H9 (cell line): ENCODE results near the gene CHST8. TPM values are rescaled to one million over a fixed set of nuclear protein-coding genes. Genes with fewer than 3 reads are reported as not detected.
A peak's percentile ranks its signal among the peaks of the same experiment; 100 is the strongest.

ENCODE experiments used
- DNase-seq: peaks from one replicate; pipeline ENCODE4 v3.0.0-alpha.2; 2017
- H2AFZ ChIP-seq: one replicate; pipeline ENCODE4 v1.6.1; 2013; ENCODE audit warnings: mild to moderate bottlenecking, low read length, control low read depth, moderate library complexity
- H2AK5ac ChIP-seq: 2 replicates; pipeline ENCODE4 v1.6.1; 2013; ENCODE audit warnings: low read length, control low read depth, mixed read lengths; ENCODE audit not compliant: insufficient read length
- H2BK120ac ChIP-seq: one replicate; pipeline ENCODE4 v1.6.1; 2013; ENCODE audit warnings: low read depth, mild to moderate bottlenecking, low read length, control low read depth, inconsistent platforms; ENCODE audit not compliant: poor library complexity, severe bottlenecking
- H2BK12ac ChIP-seq: 2 replicates; pipeline ENCODE4 v1.6.1; 2013; ENCODE audit warnings: low read length, control low read depth, mixed read lengths, low read depth; ENCODE audit not compliant: insufficient read length
- H2BK15ac ChIP-seq: 2 replicates; pipeline ENCODE4 v1.6.1; 2013; ENCODE audit warnings: low read depth, low read length, control low read depth
- H2BK20ac ChIP-seq: one replicate; pipeline ENCODE4 v1.6.1; 2013; ENCODE audit warnings: low read depth, mild to moderate bottlenecking, low read length, control low read depth, inconsistent platforms; ENCODE audit not compliant: poor library complexity, severe bottlenecking
- H2BK5ac ChIP-seq: 2 replicates; pipeline ENCODE4 v1.6.1; 2013; ENCODE audit warnings: low read length, control low read depth, mixed read lengths; ENCODE audit not compliant: insufficient read length
- H3K14ac ChIP-seq: 2 replicates; pipeline ENCODE4 v1.6.1; 2013; ENCODE audit warnings: low read length, control low read depth; ENCODE audit not compliant: insufficient read depth
- H3K18ac ChIP-seq: 2 replicates; pipeline ENCODE4 v1.6.1; 2013; ENCODE audit warnings: low read depth, mild to moderate bottlenecking, mixed read lengths, low read length, control low read depth; ENCODE audit not compliant: insufficient read length
- H3K23ac ChIP-seq: 2 replicates; pipeline ENCODE4 v1.6.1; 2013; ENCODE audit warnings: low read length, control low read depth, mixed read lengths, low read depth; ENCODE audit not compliant: insufficient read length
- H3K23me2 ChIP-seq: 2 replicates; pipeline ENCODE4 v1.6.1; 2013; ENCODE audit warnings: low read depth, mild to moderate bottlenecking, mixed read lengths, low read length, control low read depth; ENCODE audit not compliant: insufficient read length, poor library complexity, severe bottlenecking
- H3K27ac ChIP-seq: 2 replicates; pipeline ENCODE4 v1.5.1; 2013; ENCODE audit warnings: low read length, control low read depth, mixed read lengths, low read depth; ENCODE audit not compliant: insufficient read length
- H3K27me3 ChIP-seq: 2 replicates; pipeline ENCODE4 v1.6.1; 2013; ENCODE audit warnings: low read length, control low read depth, inconsistent platforms; ENCODE audit not compliant: insufficient read depth
- H3K4ac ChIP-seq: 2 replicates; pipeline ENCODE4 v1.6.1; 2013; ENCODE audit warnings: low read depth, mild to moderate bottlenecking, control low read depth, inconsistent platforms, low read length, moderate library complexity
- H3K4me1 ChIP-seq: 2 replicates; pipeline ENCODE4 v1.6.1; 2013; ENCODE audit warnings: low read length, control low read depth, inconsistent platforms; ENCODE audit not compliant: insufficient read depth
- H3K4me2 ChIP-seq: 2 replicates; pipeline ENCODE4 v1.6.1; 2013; ENCODE audit warnings: low read length, control low read depth, mixed read lengths; ENCODE audit not compliant: insufficient read length, insufficient read depth
- H3K56ac ChIP-seq: 2 replicates; pipeline ENCODE4 v1.6.1; 2013; ENCODE audit warnings: low read depth, mild to moderate bottlenecking, mixed read lengths, low read length, control low read depth; ENCODE audit not compliant: insufficient read length
- H3K79me1 ChIP-seq: 2 replicates; pipeline ENCODE4 v1.6.1; 2013; ENCODE audit warnings: low read depth, mild to moderate bottlenecking, moderate library complexity, low read length, control low read depth, inconsistent platforms; ENCODE audit not compliant: insufficient read depth, poor library complexity, severe bottlenecking
- H3K79me2 ChIP-seq: 2 replicates; pipeline ENCODE4 v1.6.1; 2013; ENCODE audit warnings: low read length, control low read depth, inconsistent platforms; ENCODE audit not compliant: insufficient read depth
- H3K9ac ChIP-seq: 2 replicates; pipeline ENCODE4 v1.6.1; 2013; ENCODE audit warnings: low read length, control low read depth, mixed read lengths; ENCODE audit not compliant: insufficient read length; ENCODE audit errors: extremely low read depth
- H3K9me3 ChIP-seq: one replicate; pipeline ENCODE4 v1.6.1; 2013; ENCODE audit warnings: low read depth, low read length, inconsistent platforms; ENCODE audit not compliant: control insufficient read depth
- H3T11ph ChIP-seq: one replicate; pipeline ENCODE4 v1.6.1; 2013; ENCODE audit warnings: mild to moderate bottlenecking, low read length, control low read depth, inconsistent platforms
- H4K20me1 ChIP-seq: one replicate; pipeline ENCODE4 v1.6.1; 2013; ENCODE audit not compliant: control insufficient read depth, insufficient read length, insufficient read depth
- H4K5ac ChIP-seq: 2 replicates; pipeline ENCODE4 v1.6.1; 2013; ENCODE audit warnings: low read depth, mild to moderate bottlenecking, mixed read lengths, low read length, control low read depth; ENCODE audit not compliant: insufficient read length
- H4K8ac ChIP-seq: replicated peaks from 2 replicates; pipeline ENCODE4 v1.6.1; 2013; ENCODE audit warnings: low read length, control low read depth, mixed read lengths, low read depth; ENCODE audit not compliant: insufficient read length
- H4K91ac ChIP-seq: 2 replicates; pipeline ENCODE4 v1.6.1; 2013; ENCODE audit warnings: low read depth, mild to moderate bottlenecking, moderate library complexity, mixed read lengths, low read length, control low read depth; ENCODE audit not compliant: insufficient read length
- H3K27ac Mint-ChIP-seq, 3 experiments: 2 replicates in 2 of 3; 3 replicates in 1 of 3; pipeline ENCODE4 v1.8.0; 2020 to 2021; ENCODE audit warnings: mixed read lengths in 3 of 3, mild to moderate bottlenecking in 1 of 3, moderate library complexity in 1 of 3
- H3K27me3 Mint-ChIP-seq: 2 replicates; pipeline ENCODE4 v1.8.0; 2021; ENCODE audit warnings: low read depth, mild to moderate bottlenecking, moderate library complexity, mixed read lengths
- H3K36me3 Mint-ChIP-seq, 3 experiments: 2 replicates in 2 of 3; 3 replicates in 1 of 3; pipeline ENCODE4 v1.8.0; 2020 to 2021; ENCODE audit warnings: low read depth in 3 of 3, mixed read lengths in 3 of 3; ENCODE audit not compliant: insufficient read depth in 1 of 3
- H3K4me1 Mint-ChIP-seq, 2 experiments: 2 replicates each; pipeline ENCODE4 v1.8.0; 2020; ENCODE audit warnings: mixed read lengths in 2 of 2
- H3K4me3 Mint-ChIP-seq, 2 experiments: 2 replicates in 1 of 2; 3 replicates in 1 of 2; pipeline ENCODE4 v1.8.0; 2020 to 2021; ENCODE audit warnings: mild to moderate bottlenecking in 2 of 2, mixed read lengths in 2 of 2, moderate library complexity in 1 of 2
- H3K9me3 Mint-ChIP-seq, 2 experiments: 2 replicates in 1 of 2; 3 replicates in 1 of 2; pipeline ENCODE4 v1.8.0; 2020; ENCODE audit warnings: mild to moderate bottlenecking in 2 of 2, mixed read lengths in 2 of 2, moderate library complexity in 1 of 2
- WGBS: extraction: QIAGEN DNeasy Blood & Tissue Kit; methylation state at CpG from one replicate; pipeline ENCODE4 v1.1.7; 2013; ENCODE audit warnings: missing lambda C conversion rate, low lambda C conversion rate, mixed read lengths; ENCODE audit not compliant: insufficient read length; ENCODE audit errors: extremely low coverage; 5-methylcytosine and 5-hydroxymethylcytosine counted together
- total RNA-seq: library from RNA; stranded (reverse); gene quantifications from 2 replicates; pipeline ENCODE4 v1.2.1, GENCODE V29; 2021
- TF ChIP-seq, protein P1 (sequence below): fragments of 200-600 bp; sonication (generic); conservative IDR thresholded peaks from 3 replicates; pipeline ENCODE4 v1.8.0; 2021; ENCODE audit warnings: antibody characterized with exemption, mild to moderate bottlenecking

The CHST8 gene
- total RNA-seq, 1 experiment from 2014 or later = 5.1 TPM

DNA sequence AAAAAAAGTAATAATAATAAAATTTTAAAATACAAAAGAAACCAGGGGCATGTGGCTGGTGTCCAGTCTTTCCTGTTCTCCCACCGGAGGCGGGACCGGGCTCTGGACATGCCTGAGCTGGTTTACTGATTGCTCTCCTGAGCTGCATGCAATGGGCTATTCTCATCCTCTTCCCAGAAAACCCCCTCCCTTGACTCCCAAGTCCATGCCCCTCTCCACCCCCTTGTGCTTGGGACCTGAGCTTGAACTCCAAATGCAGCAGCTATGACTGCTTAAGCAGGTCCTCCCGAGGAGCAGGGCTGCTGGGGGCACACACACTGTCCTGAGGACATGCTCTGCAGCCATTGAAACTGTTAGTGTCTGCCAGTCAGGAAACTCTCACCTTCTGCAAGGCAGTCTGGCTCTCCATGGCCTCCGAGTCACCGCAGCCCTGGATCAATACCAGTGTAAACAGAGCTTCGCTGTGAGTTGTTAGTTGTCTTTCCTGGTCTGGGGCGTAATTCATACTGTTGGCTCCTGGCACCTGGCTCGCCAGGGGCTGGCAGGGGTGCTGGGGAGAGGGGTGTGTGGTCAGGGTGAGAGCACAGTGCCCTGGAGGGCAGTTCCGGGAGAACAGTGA is 41.6 kb upstream of the CHST8 start:
- TF ChIP-seq, protein P1, sequence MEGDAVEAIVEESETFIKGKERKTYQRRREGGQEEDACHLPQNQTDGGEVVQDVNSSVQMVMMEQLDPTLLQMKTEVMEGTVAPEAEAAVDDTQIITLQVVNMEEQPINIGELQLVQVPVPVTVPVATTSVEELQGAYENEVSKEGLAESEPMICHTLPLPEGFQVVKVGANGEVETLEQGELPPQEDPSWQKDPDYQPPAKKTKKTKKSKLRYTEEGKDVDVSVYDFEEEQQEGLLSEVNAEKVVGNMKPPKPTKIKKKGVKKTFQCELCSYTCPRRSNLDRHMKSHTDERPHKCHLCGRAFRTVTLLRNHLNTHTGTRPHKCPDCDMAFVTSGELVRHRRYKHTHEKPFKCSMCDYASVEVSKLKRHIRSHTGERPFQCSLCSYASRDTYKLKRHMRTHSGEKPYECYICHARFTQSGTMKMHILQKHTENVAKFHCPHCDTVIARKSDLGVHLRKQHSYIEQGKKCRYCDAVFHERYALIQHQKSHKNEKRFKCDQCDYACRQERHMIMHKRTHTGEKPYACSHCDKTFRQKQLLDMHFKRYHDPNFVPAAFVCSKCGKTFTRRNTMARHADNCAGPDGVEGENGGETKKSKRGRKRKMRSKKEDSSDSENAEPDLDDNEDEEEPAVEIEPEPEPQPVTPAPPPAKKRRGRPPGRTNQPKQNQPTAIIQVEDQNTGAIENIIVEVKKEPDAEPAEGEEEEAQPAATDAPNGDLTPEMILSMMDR = no peak
- Histone ChIP-seq H2BK12ac (no peak overlapping the region), H3K9me3 (no peaks in the 10 kb centered on the region), H4K20me1 (no peaks in the 10 kb centered on the region), H2AK5ac (no peak overlapping the region), H3K27ac (no peak overlapping the region), H2BK20ac (no peak overlapping the region), H3K4ac (no peak overlapping the region), H3K27me3 (no peaks in the 10 kb centered on the region), H2BK120ac (no peak overlapping the region), H2AFZ (no peak overlapping the region), H4K91ac (no peak overlapping the region), H3K23me2 (no peaks in the 10 kb centered on the region), H4K8ac (no peak overlapping the region), H3K4me2 (no peak overlapping the region), H3K79me2 (no peaks in the 10 kb centered on the region), H3K23ac (no peak overlapping the region), H3K56ac (no peak overlapping the region), H3K14ac (no peak overlapping the region; the same call in 1 of the 2 replicates), H3K79me1 (no peaks in the 10 kb centered on the region), H3T11ph (no peak overlapping the region), H4K5ac (no peak overlapping the region), H3K9ac (no peak overlapping the region), H3K18ac (no peak overlapping the region), H3K4me1 (no peaks in the 10 kb centered on the region), H2BK5ac (no peak overlapping the region), H2BK15ac (no peak overlapping the region)
- H3K27me3 Mint-ChIP-seq = peaks cover 4% of the 10 kb centered on the region
- peaks cover 2 to 3% of the 10 kb centered on the region in 2 experiments; a peak in 2 of 5 replicates for H3K9me3 Mint-ChIP-seq
- DNase-seq = no peak
- H3K4me3 Mint-ChIP-seq = no peak overlapping the region
- H3K36me3 Mint-ChIP-seq = peaks cover 0 to under 1% (median 0%) of the 10 kb centered on the region in 3 experiments; a peak in 2 of 7 replicates
- peak overlapping the region; percentile 37 to 74 (median 53); a peak in 3 of 7 replicates for H3K27ac Mint-ChIP-seq
- no CpG with 5 or more reads among the region's 10 CpGs for WGBS
- peaks cover 6 to 8% of the 10 kb centered on the region in 2 experiments; a peak in 1 of 4 replicates for H3K4me1 Mint-ChIP-seq
